ENCODE data around the gene EXOSC7. TPM values are rescaled to one million over a fixed set of nuclear protein-coding genes. Genes with fewer than 3 reads are reported as not detected.

Gene EXOSC7
- polyA plus RNA-seq, 1 donor (not counting 4 experiments of a cell fraction or from before 2014, with no cell fraction given), result 94.4 TPM

DNA sequence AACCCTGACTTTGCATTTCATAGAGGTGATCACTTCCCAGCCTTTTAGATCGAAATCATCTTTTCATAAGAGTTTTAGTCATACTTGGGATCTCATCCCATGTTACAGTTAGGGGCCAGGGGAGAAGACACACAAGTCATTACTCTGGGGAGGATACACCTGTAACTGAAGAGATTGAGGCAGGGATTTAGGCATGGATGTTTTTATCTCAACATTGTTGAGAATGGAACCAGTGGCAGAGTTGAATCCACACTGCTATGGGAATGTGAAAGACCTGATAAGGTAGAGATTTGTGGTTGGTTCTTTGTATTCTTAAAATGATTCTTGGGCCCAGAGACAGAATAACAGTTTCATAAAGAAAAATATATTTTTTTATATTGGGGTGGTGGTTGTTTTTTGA lies 33.8 kb downstream of the EXOSC7 start:
- FAIRE-seq, result no peak
- H3K36me3 ChIP-seq (ENCODE audit: control insufficient read depth in 2 of 2, extremely low read depth in 1 of 2, insufficient read depth in 2 of 2, low read length in 2 of 2), result peaks cover 16 to 32% of the 10 kb centered on the region in 2 experiments

DNA sequence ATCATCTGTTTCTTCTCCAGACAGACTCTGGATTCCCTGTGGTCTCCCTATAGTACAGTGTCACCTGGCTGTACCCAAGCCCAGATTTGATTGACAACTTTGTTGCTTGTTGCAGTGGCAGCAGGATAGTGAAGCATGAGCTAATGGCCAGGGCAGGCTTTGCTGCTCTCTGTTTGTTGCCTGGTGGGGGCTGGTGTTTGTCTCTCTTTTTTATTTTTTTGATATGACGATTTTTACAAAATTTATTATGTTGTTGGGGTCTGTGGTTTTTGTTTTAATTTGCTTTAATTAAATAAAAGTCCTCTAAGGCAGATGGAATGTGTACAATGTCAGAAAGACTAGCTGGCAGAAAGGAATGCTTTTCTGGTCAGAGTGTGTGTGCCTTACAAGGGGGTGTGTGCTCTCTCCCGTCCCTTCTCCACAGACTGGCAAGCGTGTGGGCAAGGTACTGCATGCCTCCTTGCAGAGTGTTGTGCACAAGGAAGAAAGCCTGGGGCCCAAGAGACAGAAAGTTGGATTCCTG lies 34.8 kb downstream of the EXOSC7 start:
- peaks cover 13 to 24% of the 10 kb centered on the region in 2 experiments for H3K36me3 ChIP-seq (ENCODE audit: control insufficient read depth in 2 of 2, extremely low read depth in 1 of 2, insufficient read depth in 2 of 2, low read length in 2 of 2)
- H3K4me3 ChIP-seq (ENCODE audit: control insufficient read depth in 2 of 3, extremely low read depth in 1 of 3, insufficient read depth in 2 of 3, low read depth in 1 of 3, low read length in 3 of 3), result no peak overlapping the region
- no peak overlapping the region for H2AFZ ChIP-seq (ENCODE audit: control insufficient read depth, low read length)
- TF ChIP-seq EZH2 (IDR thresholded peaks at IDR 0.05; ENCODE audit: low read length) (no peak), CTCF (optimal IDR thresholded peaks at IDR 0.05 in 1 of 3, IDR thresholded peaks at IDR 0.05 in 1 of 3, conservative IDR thresholded peaks at IDR 0.05 in 1 of 3; ENCODE audit: extremely low read depth in 1 of 3, insufficient read depth in 2 of 3, low read length in 3 of 3) (no peak)
- no peak overlapping the region for H3K9ac ChIP-seq (ENCODE audit: control insufficient read depth, extremely low read depth, insufficient read depth, low read length)
- H4K20me1 ChIP-seq (ENCODE audit: control insufficient read depth, extremely low read depth, insufficient read depth, low read length), result no peaks in the 10 kb centered on the region
- no peaks in the 10 kb centered on the region for H3K79me2 ChIP-seq (ENCODE audit: control insufficient read depth, insufficient read depth, low read length)
- H3K27ac ChIP-seq (ENCODE audit: control insufficient read depth, insufficient read depth, low read length), result peak overlapping the region; percentile 51
- dilution Hi-C loops (cut with MboI; ENCODE audit: extremely low pct_ligation_motif_present, low sequenced_read_pairs), result no loop called here
- peaks cover 35% of the 10 kb centered on the region for H3K4me1 ChIP-seq (ENCODE audit: control insufficient read depth, extremely low read depth, insufficient read depth, low read length)
- H3K9me1 ChIP-seq (ENCODE audit: control insufficient read depth, extremely low read depth, insufficient read depth, low read length), result no peaks in the 10 kb centered on the region
- peak overlapping the region; percentile 29 for H3K4me2 ChIP-seq (ENCODE audit: control insufficient read depth, extremely low read depth, insufficient read depth, low read depth, low read length)
- FAIRE-seq, result peak; percentile 78
- peak; percentile 88 for DNase-seq (ENCODE audit: low read depth, low spot score)
- no peaks in the 10 kb centered on the region for H3K9me3 ChIP-seq (ENCODE audit: control insufficient read depth, low read depth, low read length)
- H3K27me3 ChIP-seq (ENCODE audit: control insufficient read depth, extremely low read depth, insufficient read depth, low read length), result no peaks in the 10 kb centered on the region

More for the DNA sequence above, 33.8 kb downstream of the EXOSC7 start:
- Histone ChIP-seq H3K9me1 (ENCODE audit: control insufficient read depth, extremely low read depth, insufficient read depth, low read length) (no peaks in the 10 kb centered on the region), H4K20me1 (ENCODE audit: control insufficient read depth, extremely low read depth, insufficient read depth, low read length) (no peaks in the 10 kb centered on the region), H3K27ac (ENCODE audit: control insufficient read depth, insufficient read depth, low read length) (no peak overlapping the region), H3K79me2 (ENCODE audit: control insufficient read depth, insufficient read depth, low read length) (no peaks in the 10 kb centered on the region), H3K4me3 (ENCODE audit: control insufficient read depth in 2 of 3, extremely low read depth in 1 of 3, insufficient read depth in 2 of 3, low read depth in 1 of 3, low read length in 3 of 3) (no peak overlapping the region), H3K27me3 (ENCODE audit: control insufficient read depth, extremely low read depth, insufficient read depth, low read length) (no peaks in the 10 kb centered on the region), H2AFZ (ENCODE audit: control insufficient read depth, low read length) (no peak overlapping the region), H3K4me2 (ENCODE audit: control insufficient read depth, extremely low read depth, insufficient read depth, low read depth, low read length) (no peak overlapping the region), H3K9me3 (ENCODE audit: control insufficient read depth, low read depth, low read length) (no peaks in the 10 kb centered on the region), H3K9ac (ENCODE audit: control insufficient read depth, extremely low read depth, insufficient read depth, low read length) (no peak overlapping the region), H3K4me1 (ENCODE audit: control insufficient read depth, extremely low read depth, insufficient read depth, low read length) (peaks cover 35% of the 10 kb centered on the region)
- dilution Hi-C loops (cut with MboI; ENCODE audit: extremely low pct_ligation_motif_present, low sequenced_read_pairs), result no loop called here
- TF ChIP-seq EZH2 (IDR thresholded peaks at IDR 0.05; ENCODE audit: low read length), result no peak
- TF ChIP-seq CTCF (optimal IDR thresholded peaks at IDR 0.05 in 1 of 3, IDR thresholded peaks at IDR 0.05 in 1 of 3, conservative IDR thresholded peaks at IDR 0.05 in 1 of 3; ENCODE audit: extremely low read depth in 1 of 3, insufficient read depth in 2 of 3, low read length in 3 of 3), result no peak
- no peak for DNase-seq (ENCODE audit: low read depth, low spot score)

All from keratinocyte (primary cell).